SK-N-MC (cell line): Measurements from ENCODE around the gene CYP2D6.
A peak's percentile ranks its signal among the peaks of the same experiment; 100 is the strongest.

ENCODE experiments used
- DNase-seq: peaks from one replicate; pipeline ENCODE4 v3.0.0-alpha.2; 2011; ENCODE audit warnings: low read depth, low spot score
- H3K27ac ChIP-seq: fragments of 200-600 bp; sonication (generic); 2 replicates; pipeline ENCODE4 v1.5.1; 2016; ENCODE audit warnings: mixed run types
- H3K36me3 ChIP-seq: fragments of 200-600 bp; sonication (generic); 2 replicates; pipeline ENCODE4 v1.6.1; 2017; ENCODE audit warnings: antibody characterized with exemption, low read length, mixed read lengths; ENCODE audit not compliant: insufficient read depth
- H3K4me3 ChIP-seq: fragments of 200-600 bp; sonication (generic); 2 replicates; pipeline ENCODE4 v1.5.1; 2016
- H3K9ac ChIP-seq: fragments of 200-600 bp; sonication (generic); 2 replicates; pipeline ENCODE4 v1.8.0; 2017; ENCODE audit warnings: mixed run types, mixed read lengths; ENCODE audit not compliant: insufficient read length
- H3K9me3 ChIP-seq: fragments of 200-600 bp; sonication (generic); 2 replicates; pipeline ENCODE4 v1.6.1; 2017; ENCODE audit warnings: low read depth, mild to moderate bottlenecking, antibody characterized with exemption, low read length, moderate library complexity, mixed read lengths
- EZH2 ChIP-seq: fragments of 200-600 bp; sonication (generic); IDR thresholded peaks from one replicate; pipeline ENCODE4 v1.6.1; 2017; ENCODE audit warnings: antibody characterized with exemption
- FOXP2 ChIP-seq: optimal IDR thresholded peaks from 2 replicates; pipeline ENCODE3; 2011; ENCODE audit warnings: mild to moderate bottlenecking, moderate library complexity; ENCODE audit not compliant: insufficient read depth; ENCODE audit errors: extremely low read length, control extremely low read depth
- POLR2AphosphoS5 ChIP-seq: IDR thresholded peaks from 2 replicates; pipeline ENCODE4 v1.6.1; 2012; ENCODE audit warnings: mild to moderate bottlenecking, low read depth, low read length, borderline replicate concordance

CYP2D6 gene

GRCh38 chr22:42084874-42085273 is 45.7 kb downstream of the CYP2D6 start:
- TF ChIP-seq EZH2, result no peak
- no peak for TF ChIP-seq FOXP2
- no peak for TF ChIP-seq POLR2AphosphoS5
- Histone ChIP-seq H3K9me3 (peaks cover 7% of the 10 kb centered on the region; the same call in 1 of the 2 replicates), H3K36me3 (peaks cover 55% of the 10 kb centered on the region), H3K9ac (no peak overlapping the region), H3K27ac (no peak overlapping the region), H3K4me3 (no peak overlapping the region)
- DNase-seq, result no peak

GRCh38 chr22:42083119-42083518 is 47.5 kb downstream of the CYP2D6 start:
- Histone ChIP-seq H3K4me3 (no peak overlapping the region), H3K9me3 (no peaks in the 10 kb centered on the region), H3K9ac (no peak overlapping the region), H3K27ac (no peak overlapping the region), H3K36me3 (peaks cover 43% of the 10 kb centered on the region)
- DNase-seq, result no peak
- no peak for TF ChIP-seq EZH2
- TF ChIP-seq FOXP2, result no peak

- H3K9ac ChIP-seq, result peak overlapping the region; percentile 94
- TF ChIP-seq EZH2 (no peak), POLR2AphosphoS5 (no peak), FOXP2 (no peak)
- H3K36me3 ChIP-seq, result peaks cover 22% of the 10 kb centered on the region; the same call in 1 of the 2 replicates
- no peaks in the 10 kb centered on the region for H3K9me3 ChIP-seq
- H3K27ac ChIP-seq, result peak overlapping the region; percentile 89
- peak overlapping the region; percentile 99 for H3K4me3 ChIP-seq
- no peak for DNase-seq
Observed at GRCh38 chr22:42080287-42080686, 50.3 kb downstream of the CYP2D6 start.

- Histone ChIP-seq H3K9me3 (no peaks in the 10 kb centered on the region), H3K27ac (peak within 1 kb of the TSS; percentile 89), H3K9ac (peak within 1 kb of the TSS; percentile 94), H3K4me3 (peak within 1 kb of the TSS; percentile 99), H3K36me3 (peaks cover 17% of the 10 kb centered on the region; the same call in 1 of the 2 replicates)
- peak; percentile 93 for DNase-seq
- peak; percentile 56 for TF ChIP-seq FOXP2
- peak; percentile 84 for TF ChIP-seq POLR2AphosphoS5
- no peak for TF ChIP-seq EZH2
Observed at GRCh38 chr22:42079319-42080251, 51.0 kb downstream of the CYP2D6 start, which contains the start of gene SMDT1. SMDT1 (plus strand) TSS chr22:42079700; CDS start chr22:42079769, 69 bp downstream.

- no peak for DNase-seq
- H3K4me3 ChIP-seq, result peak overlapping the region; percentile 99
- H3K9ac ChIP-seq, result peak overlapping the region; percentile 94
- TF ChIP-seq FOXP2 (no peak), EZH2 (no peak), POLR2AphosphoS5 (no peak)
- peak overlapping the region; percentile 89 for H3K27ac ChIP-seq
- H3K9me3 ChIP-seq, result no peaks in the 10 kb centered on the region
- peaks cover 13% of the 10 kb centered on the region; the same call in 1 of the 2 replicates for H3K36me3 ChIP-seq
Observed at GRCh38 chr22:42078469-42079318, 51.9 kb downstream of the CYP2D6 start.

GRCh38 chr22:42077486-42078125 is 53.0 kb downstream of the CYP2D6 start:
- H3K9me3 ChIP-seq, result no peaks in the 10 kb centered on the region
- no peak overlapping the region for H3K27ac ChIP-seq
- H3K4me3 ChIP-seq, result no peak overlapping the region
- H3K36me3 ChIP-seq, result peaks cover 5% of the 10 kb centered on the region; the same call in 1 of the 2 replicates
- no peak for DNase-seq
- no peak for TF ChIP-seq FOXP2
- TF ChIP-seq POLR2AphosphoS5, result no peak
- no peak for TF ChIP-seq EZH2
- H3K9ac ChIP-seq, result no peak overlapping the region

GRCh38 chr22:42076764-42077485 is 53.7 kb downstream of the CYP2D6 start:
- no peak overlapping the region for H3K4me3 ChIP-seq
- no peaks in the 10 kb centered on the region for H3K9me3 ChIP-seq
- no peak overlapping the region for H3K9ac ChIP-seq
- DNase-seq, result no peak
- H3K36me3 ChIP-seq, result no peaks in the 10 kb centered on the region
- TF ChIP-seq FOXP2, result no peak
- no peak for TF ChIP-seq EZH2
- TF ChIP-seq POLR2AphosphoS5, result no peak
- H3K27ac ChIP-seq, result no peak overlapping the region
